ENCODE results near the gene LSM2. TPM values are rescaled to one million over a fixed set of nuclear protein-coding genes. Genes with fewer than 3 reads are reported as not detected.
"Not testable (repeated sequence)": the region's sequence is repeated elsewhere in the genome, so short reads cannot be mapped to it uniquely, and the experiment has no call there.

Gene LSM2
- total RNA-seq (71.8 TPM), polyA plus RNA-seq (76.8 TPM)
- long read RNA-seq, donor 1, transcript LSM2-208 (5 exons, 876 nt) = major isoform, 5 of 5 reads
- long read RNA-seq, donor 1, partial matches to known transcripts = 0 of 5 reads
- long read RNA-seq, donor 1, other reads (novel, unspliced or antisense) = 0 of 5 reads
- long read RNA-seq, donor 2 = 0 reads
- long read RNA-seq, donor 3, transcript LSM2-208 (5 exons, 876 nt) = major isoform, 67 of 86 reads
- long read RNA-seq, donor 3, partial matches to known transcripts = 13 of 86 reads
- long read RNA-seq, donor 3, other reads (novel, unspliced or antisense) = 0 of 86 reads
- long read RNA-seq, donor 4, transcript LSM2-208 (5 exons, 876 nt) = major isoform, 30 of 35 reads
- long read RNA-seq, donor 4, partial matches to known transcripts = 5 of 35 reads
- long read RNA-seq, donor 4, other reads (novel, unspliced or antisense) = 0 of 35 reads
- long read RNA-seq, donor 5, transcript LSM2-208 (5 exons, 876 nt) = major isoform, 69 of 71 reads
- long read RNA-seq, donor 5, partial matches to known transcripts = 0 of 71 reads
- long read RNA-seq, donor 5, other reads (novel, unspliced or antisense) = 0 of 71 reads
- long read RNA-seq, donor 6, transcript LSM2-208 (5 exons, 876 nt) = major isoform, 31 of 34 reads
- long read RNA-seq, donor 6, partial matches to known transcripts = 0 of 34 reads
- long read RNA-seq, donor 6, other reads (novel, unspliced or antisense) = 0 of 34 reads
- long read RNA-seq, donor 7, transcript LSM2-208 (5 exons, 876 nt) = major isoform, 50 of 82 reads
- long read RNA-seq, donor 7, partial matches to known transcripts = 31 of 82 reads
- long read RNA-seq, donor 7, other reads (novel, unspliced or antisense) = 0 of 82 reads
- long read RNA-seq, donor 8, transcript LSM2-208 (5 exons, 876 nt) = major isoform, 29 of 30 reads
- long read RNA-seq, donor 8, partial matches to known transcripts = 0 of 30 reads
- long read RNA-seq, donor 8, other reads (novel, unspliced or antisense) = 0 of 30 reads
- long read RNA-seq, donor 9, transcript LSM2-208 (5 exons, 876 nt) = major isoform, 41 of 41 reads
- long read RNA-seq, donor 9, partial matches to known transcripts = 0 of 41 reads
- long read RNA-seq, donor 9, other reads (novel, unspliced or antisense) = 0 of 41 reads
- long read RNA-seq, donor 10, transcript LSM2-208 (5 exons, 876 nt) = major isoform, 52 of 53 reads
- long read RNA-seq, donor 10, partial matches to known transcripts = 0 of 53 reads
- long read RNA-seq, donor 10, other reads (novel, unspliced or antisense) = 0 of 53 reads

- H3K36me3 ChIP-seq (ENCODE audit: control insufficient read depth in 2 of 2, insufficient read depth in 2 of 2, low read length in 1 of 2) = peaks cover 9 to 22% of the 10 kb centered on the region in 2 donors
- under 1% methylated on average over 51 of the region's 51 CpGs for WGBS
- peaks cover 6 to 17% of the 10 kb centered on the region in 2 donors for H3K4me1 ChIP-seq (ENCODE audit: control insufficient read depth in 2 of 2, insufficient read depth in 2 of 2, low read length in 2 of 2)
- H3K27ac ChIP-seq (ENCODE audit: low read depth in 1 of 2, low read length in 1 of 2) = peak within 1 kb of the TSS; percentile 85 to 91
- DNase-seq (ENCODE audit: low read depth in 6 of 9, low spot score in 9 of 9) = peak in 8 of 9 donors; percentile 88 to 98 (median 95)
- no peaks in the 10 kb centered on the region for H3K9me3 ChIP-seq (ENCODE audit: control insufficient read depth in 2 of 2, insufficient read depth in 1 of 2, low read length in 1 of 2)
- H3K4me3 ChIP-seq (ENCODE audit: low read length in 2 of 2) = peak within 1 kb of the TSS; percentile 65 to 70
- no peaks in the 10 kb centered on the region for H3K27me3 ChIP-seq (ENCODE audit: control insufficient read depth in 2 of 2, insufficient read depth in 1 of 2, low read length in 1 of 2)
Observed at GRCh38 chr6:31806470-31807272, at the start of gene LSM2. TSS of gene LSM2 (minus strand) at chr6:31806966. CDS start at chr6:31806757, 209 bp downstream.

- 95% methylated on average over 35 of the region's 35 CpGs for WGBS
- DNase-seq (ENCODE audit: low read depth in 6 of 9, low spot score in 9 of 9) = not testable (repeated sequence)
Observed at GRCh38 chr6:31851980-31852718, 45.4 kb upstream of the LSM2 start.

GRCh38 chr6:31851485-31851832 is 44.7 kb upstream of the LSM2 start:
- Histone ChIP-seq H3K36me3 (ENCODE audit: control insufficient read depth in 2 of 2, insufficient read depth in 2 of 2, low read length in 1 of 2) (no peaks in the 10 kb centered on the region), H3K9me3 (ENCODE audit: control insufficient read depth in 2 of 2, insufficient read depth in 1 of 2, low read length in 1 of 2) (peaks cover 0 to 5% of the 10 kb centered on the region in 2 donors), H3K4me3 (ENCODE audit: low read length in 2 of 2) (no peak overlapping the region), H3K27ac (ENCODE audit: low read depth in 1 of 2, low read length in 1 of 2) (no peak overlapping the region), H3K4me1 (ENCODE audit: control insufficient read depth in 2 of 2, insufficient read depth in 2 of 2, low read length in 2 of 2) (no peaks in the 10 kb centered on the region), H3K27me3 (ENCODE audit: control insufficient read depth in 2 of 2, insufficient read depth in 1 of 2, low read length in 1 of 2) (no peaks in the 10 kb centered on the region)
- 98% methylated on average over 2 of the region's 2 CpGs for WGBS
- DNase-seq (ENCODE audit: low read depth in 6 of 9, low spot score in 9 of 9) = no peak

More at GRCh38 chr6:31851980-31852718, 45.4 kb upstream of the LSM2 start:
- H3K4me1 ChIP-seq (ENCODE audit: control insufficient read depth in 2 of 2, insufficient read depth in 2 of 2, low read length in 2 of 2); H3K4me3 ChIP-seq (ENCODE audit: low read length in 2 of 2); H3K36me3 ChIP-seq (ENCODE audit: control insufficient read depth in 2 of 2, insufficient read depth in 2 of 2, low read length in 1 of 2); H3K27ac ChIP-seq (ENCODE audit: low read depth in 1 of 2, low read length in 1 of 2); H3K9me3 ChIP-seq (ENCODE audit: control insufficient read depth in 2 of 2, insufficient read depth in 1 of 2, low read length in 1 of 2); H3K27me3 ChIP-seq (ENCODE audit: control insufficient read depth in 2 of 2, insufficient read depth in 1 of 2, low read length in 1 of 2): not testable (repeated sequence)

- H3K4me1 ChIP-seq (ENCODE audit: control insufficient read depth in 2 of 2, insufficient read depth in 2 of 2, low read length in 2 of 2) = no peaks in the 10 kb centered on the region
- no peak for DNase-seq (ENCODE audit: low read depth in 6 of 9, low spot score in 9 of 9)
- no peak overlapping the region for H3K27ac ChIP-seq (ENCODE audit: low read depth in 1 of 2, low read length in 1 of 2)
- WGBS = 98% methylated on average over 2 of the region's 2 CpGs
- no peak overlapping the region for H3K4me3 ChIP-seq (ENCODE audit: low read length in 2 of 2)
- H3K36me3 ChIP-seq (ENCODE audit: control insufficient read depth in 2 of 2, insufficient read depth in 2 of 2, low read length in 1 of 2) = no peaks in the 10 kb centered on the region
- H3K9me3 ChIP-seq (ENCODE audit: control insufficient read depth in 2 of 2, insufficient read depth in 1 of 2, low read length in 1 of 2) = peaks cover 0 to 5% of the 10 kb centered on the region in 2 donors
- H3K27me3 ChIP-seq (ENCODE audit: control insufficient read depth in 2 of 2, insufficient read depth in 1 of 2, low read length in 1 of 2) = no peaks in the 10 kb centered on the region
Observed at GRCh38 chr6:31850765-31851484, 44.2 kb upstream of the LSM2 start.

- over 99% methylated on average over 2 of the region's 2 CpGs for WGBS
- Histone ChIP-seq H3K4me3 (ENCODE audit: low read length in 2 of 2) (no peak overlapping the region), H3K9me3 (ENCODE audit: control insufficient read depth in 2 of 2, insufficient read depth in 1 of 2, low read length in 1 of 2) (peaks cover 0 to 5% of the 10 kb centered on the region in 2 donors), H3K27me3 (ENCODE audit: control insufficient read depth in 2 of 2, insufficient read depth in 1 of 2, low read length in 1 of 2) (no peaks in the 10 kb centered on the region), H3K36me3 (ENCODE audit: control insufficient read depth in 2 of 2, insufficient read depth in 2 of 2, low read length in 1 of 2) (peaks cover 0 to 5% of the 10 kb centered on the region in 2 donors), H3K4me1 (ENCODE audit: control insufficient read depth in 2 of 2, insufficient read depth in 2 of 2, low read length in 2 of 2) (no peaks in the 10 kb centered on the region), H3K27ac (ENCODE audit: low read depth in 1 of 2, low read length in 1 of 2) (no peak overlapping the region)
- no peak for DNase-seq (ENCODE audit: low read depth in 6 of 9, low spot score in 9 of 9)
Observed at GRCh38 chr6:31847276-31847978, 40.7 kb upstream of the LSM2 start.

GRCh38 chr6:31844507-31844906 is 37.7 kb upstream of the LSM2 start:
- Histone ChIP-seq H3K9me3 (ENCODE audit: control insufficient read depth in 2 of 2, insufficient read depth in 1 of 2, low read length in 1 of 2) (no peaks in the 10 kb centered on the region), H3K27ac (ENCODE audit: low read depth in 1 of 2, low read length in 1 of 2) (no peak overlapping the region), H3K27me3 (ENCODE audit: control insufficient read depth in 2 of 2, insufficient read depth in 1 of 2, low read length in 1 of 2) (no peaks in the 10 kb centered on the region), H3K4me1 (ENCODE audit: control insufficient read depth in 2 of 2, insufficient read depth in 2 of 2, low read length in 2 of 2) (peaks cover 0 to 2% of the 10 kb centered on the region in 2 donors), H3K36me3 (ENCODE audit: control insufficient read depth in 2 of 2, insufficient read depth in 2 of 2, low read length in 1 of 2) (peaks cover 19 to 20% of the 10 kb centered on the region in 2 donors), H3K4me3 (ENCODE audit: low read length in 2 of 2) (no peak overlapping the region)
- over 99% methylated on average over 3 of the region's 3 CpGs for WGBS
- no peak for DNase-seq (ENCODE audit: low read depth in 6 of 9, low spot score in 9 of 9)

- H3K27me3 ChIP-seq (ENCODE audit: control insufficient read depth in 2 of 2, insufficient read depth in 1 of 2, low read length in 1 of 2) = no peaks in the 10 kb centered on the region
- H3K36me3 ChIP-seq (ENCODE audit: control insufficient read depth in 2 of 2, insufficient read depth in 2 of 2, low read length in 1 of 2) = peaks cover 44% of the 10 kb centered on the region in 2 donors
- no peak overlapping the region for H3K4me3 ChIP-seq (ENCODE audit: low read length in 2 of 2)
- no peaks in the 10 kb centered on the region for H3K9me3 ChIP-seq (ENCODE audit: control insufficient read depth in 2 of 2, insufficient read depth in 1 of 2, low read length in 1 of 2)
- H3K4me1 ChIP-seq (ENCODE audit: control insufficient read depth in 2 of 2, insufficient read depth in 2 of 2, low read length in 2 of 2) = peaks cover 15 to 20% of the 10 kb centered on the region in 2 donors
- WGBS = 97% methylated on average over 9 of the region's 9 CpGs
- H3K27ac ChIP-seq (ENCODE audit: low read depth in 1 of 2, low read length in 1 of 2) = no peak overlapping the region
- DNase-seq (ENCODE audit: low read depth in 6 of 9, low spot score in 9 of 9) = no peak
Observed at GRCh38 chr6:31842053-31842452, 35.3 kb upstream of the LSM2 start.
